GM23338 (cell line): ENCODE data around the gene DST. TPM values are rescaled to one million over a fixed set of nuclear protein-coding genes. Genes with fewer than 3 reads are reported as not detected.

Source experiments
- ATAC-seq: fragments of 200-7000 bp; cut with Tn5 transposase; 3 replicates; pipeline ENCODE4 v1.9.1; 2020
- DNase-seq: peaks from one replicate; pipeline ENCODE4 v3.0.0-alpha.2; 2015; ENCODE audit warnings: low spot score
- H2AFZ ChIP-seq: fragments of 200-600 bp; sonication (generic); 2 replicates; pipeline ENCODE4 v1.8.0; 2016; ENCODE audit warnings: antibody characterized with exemption, mild to moderate bottlenecking, moderate library complexity
- H3F3A ChIP-seq: fragments of 200-600 bp; sonication (generic); replicated peaks from 2 replicates; pipeline ENCODE4 v1.8.0; 2017; ENCODE audit warnings: antibody characterized with exemption, mixed run types, low read depth
- H3K27ac ChIP-seq: fragments of 200-600 bp; sonication (generic); 2 replicates; pipeline ENCODE4 v1.6.1; 2016; ENCODE audit warnings: low read depth
- H3K27me3 ChIP-seq: fragments of 200-600 bp; sonication (generic); 2 replicates; pipeline ENCODE4 v1.8.0; 2016; ENCODE audit warnings: mild to moderate bottlenecking, mixed run types, moderate library complexity; ENCODE audit not compliant: insufficient read depth
- H3K36me3 ChIP-seq: fragments of 200-600 bp; sonication (generic); 2 replicates; pipeline ENCODE4 v1.8.0; 2016; ENCODE audit warnings: mild to moderate bottlenecking; ENCODE audit not compliant: insufficient read depth
- H3K4me1 ChIP-seq: fragments of 200-600 bp; sonication (generic); 2 replicates; pipeline ENCODE4 v1.8.0; 2016; ENCODE audit warnings: mild to moderate bottlenecking, moderate library complexity; ENCODE audit not compliant: insufficient read depth
- H3K4me2 ChIP-seq: fragments of 200-600 bp; sonication (generic); 2 replicates; pipeline ENCODE4 v1.7.1; 2017; ENCODE audit warnings: mixed run types
- H3K4me3 ChIP-seq: fragments of 200-600 bp; sonication (generic); 2 replicates; pipeline ENCODE4 v1.6.1; 2016; ENCODE audit warnings: mixed run types
- H3K79me2 ChIP-seq: fragments of 200-600 bp; sonication (generic); replicated peaks from 2 replicates; pipeline ENCODE4 v1.8.0; 2017; ENCODE audit warnings: mild to moderate bottlenecking; ENCODE audit not compliant: insufficient read depth
- H3K9me2 ChIP-seq: fragments of 200-600 bp; sonication (generic); 2 replicates; pipeline ENCODE4 v1.8.0; 2017; ENCODE audit not compliant: insufficient read depth
- H4K20me1 ChIP-seq: fragments of 200-600 bp; sonication (generic); replicated peaks from 2 replicates; pipeline ENCODE4 v1.8.0; 2017; ENCODE audit warnings: mild to moderate bottlenecking; ENCODE audit not compliant: insufficient read depth
- H3K27ac Mint-ChIP-seq: 2 replicates; pipeline ENCODE4 v1.8.0; 2020; ENCODE audit warnings: inconsistent platforms, mild to moderate bottlenecking, moderate library complexity, mixed read lengths
- H3K27me3 Mint-ChIP-seq: 3 replicates; pipeline ENCODE4 v1.8.0; 2022; ENCODE audit warnings: low read depth, mild to moderate bottlenecking, moderate library complexity, mixed read lengths, inconsistent platforms; ENCODE audit not compliant: insufficient read depth, poor library complexity
- H3K36me3 Mint-ChIP-seq: 3 replicates; pipeline ENCODE4 v1.8.0; 2021; ENCODE audit warnings: low read depth, mild to moderate bottlenecking, inconsistent platforms, moderate library complexity, mixed read lengths
- H3K4me1 Mint-ChIP-seq: 3 replicates; pipeline ENCODE4 v1.8.0; 2020; ENCODE audit warnings: mild to moderate bottlenecking, inconsistent platforms, mixed read lengths
- H3K4me3 Mint-ChIP-seq: 3 replicates; pipeline ENCODE4 v1.8.0; 2021; ENCODE audit warnings: moderate library complexity, mild to moderate bottlenecking, inconsistent platforms, mixed read lengths
- H3K9me3 Mint-ChIP-seq: 3 replicates; pipeline ENCODE4 v1.8.0; 2020; ENCODE audit warnings: moderate library complexity, mild to moderate bottlenecking, inconsistent platforms, mixed read lengths
- CREB1 ChIP-seq: fragments of 250-450 bp; sonication (Bioruptor Pico); IDR thresholded peaks from 2 replicates; pipeline ENCODE4 v1.5.0; 2020; ENCODE audit warnings: low read depth, mild to moderate bottlenecking, moderate library complexity
- EZH2phosphoT487 ChIP-seq: fragments of 200-600 bp; sonication (generic); IDR thresholded peaks from one replicate; pipeline ENCODE4 v1.8.1; 2018; ENCODE audit warnings: antibody characterized with exemption; ENCODE audit not compliant: unreplicated experiment
- JUNB ChIP-seq: IDR thresholded peaks from one replicate; pipeline ENCODE4 v1.6.1; 2016; ENCODE audit warnings: antibody characterized with exemption; ENCODE audit not compliant: unreplicated experiment
- NANOG ChIP-seq: IDR thresholded peaks from 2 replicates; pipeline ENCODE4 v1.6.1; 2016; ENCODE audit warnings: antibody characterized with exemption, borderline replicate concordance
- POLR2AphosphoS5 ChIP-seq: IDR thresholded peaks from 2 replicates; pipeline ENCODE4 v1.6.1; 2016; ENCODE audit warnings: antibody characterized with exemption, low read depth
- REST ChIP-seq: IDR thresholded peaks from one replicate; pipeline ENCODE4 v1.6.1; 2018; ENCODE audit warnings: antibody characterized with exemption; ENCODE audit not compliant: unreplicated experiment
- STAT1 ChIP-seq: IDR thresholded peaks from one replicate; pipeline ENCODE4 v1.6.1; 2016; ENCODE audit warnings: antibody characterized with exemption; ENCODE audit not compliant: unreplicated experiment
- ZNF114 ChIP-seq: fragments of 250-450 bp; sonication (Bioruptor Pico); IDR thresholded peaks from 2 replicates; pipeline ENCODE4 v1.5.0; 2020; ENCODE audit warnings: mild to moderate bottlenecking, moderate library complexity
- ZNF331 ChIP-seq: fragments of 250-450 bp; sonication (Bioruptor Pico); IDR thresholded peaks from 2 replicates; pipeline ENCODE4 v1.5.0; 2020; ENCODE audit warnings: low read depth, mild to moderate bottlenecking, moderate library complexity
- polyA plus RNA-seq: library from polyadenylated mRNA; unstranded; fragments of >200 nt; fragmentation: Nextera tagmentation; extraction: Ambion mirVana; gene quantifications from 2 replicates; pipeline ENCODE4 v1.2.1, GENCODE V29; 2016
- total RNA-seq: library from RNA; depleted of rRNA; stranded (reverse); fragments of >200 nt; shearing (Covaris generic); gene quantifications from 2 replicates; pipeline ENCODE4 v1.2.3, GENCODE V29; 2014
- TF ChIP-seq, protein P1 (sequence below), 2 experiments: fragments of 200-600 bp in 1 of 2; sonication (generic) in 1 of 2; conservative IDR thresholded peaks; 2 replicates each; pipeline versions ENCODE4 v1.5.1 to v1.6.1; 2016 to 2017; ENCODE audit warnings: antibody characterized with exemption in 2 of 2, low read depth in 2 of 2, mild to moderate bottlenecking in 2 of 2, moderate library complexity in 1 of 2
- TF ChIP-seq, protein P2 (sequence below): IDR thresholded peaks from 2 replicates; pipeline ENCODE4 v1.6.1; 2016; ENCODE audit warnings: antibody characterized with exemption

The DST gene
- total and polyA plus RNA-seq, 2 experiments from 2014 or later, result 88.7 to 188 TPM

GRCh38 chr6:56527934-56528333 lies 114.8 kb downstream of the DST start (continued):
- no peak for TF ChIP-seq CREB1 (CRISPR knock-in tag)
- no peak for TF ChIP-seq EZH2phosphoT487
- TF ChIP-seq JUNB, result no peak
- TF ChIP-seq, protein P1, sequence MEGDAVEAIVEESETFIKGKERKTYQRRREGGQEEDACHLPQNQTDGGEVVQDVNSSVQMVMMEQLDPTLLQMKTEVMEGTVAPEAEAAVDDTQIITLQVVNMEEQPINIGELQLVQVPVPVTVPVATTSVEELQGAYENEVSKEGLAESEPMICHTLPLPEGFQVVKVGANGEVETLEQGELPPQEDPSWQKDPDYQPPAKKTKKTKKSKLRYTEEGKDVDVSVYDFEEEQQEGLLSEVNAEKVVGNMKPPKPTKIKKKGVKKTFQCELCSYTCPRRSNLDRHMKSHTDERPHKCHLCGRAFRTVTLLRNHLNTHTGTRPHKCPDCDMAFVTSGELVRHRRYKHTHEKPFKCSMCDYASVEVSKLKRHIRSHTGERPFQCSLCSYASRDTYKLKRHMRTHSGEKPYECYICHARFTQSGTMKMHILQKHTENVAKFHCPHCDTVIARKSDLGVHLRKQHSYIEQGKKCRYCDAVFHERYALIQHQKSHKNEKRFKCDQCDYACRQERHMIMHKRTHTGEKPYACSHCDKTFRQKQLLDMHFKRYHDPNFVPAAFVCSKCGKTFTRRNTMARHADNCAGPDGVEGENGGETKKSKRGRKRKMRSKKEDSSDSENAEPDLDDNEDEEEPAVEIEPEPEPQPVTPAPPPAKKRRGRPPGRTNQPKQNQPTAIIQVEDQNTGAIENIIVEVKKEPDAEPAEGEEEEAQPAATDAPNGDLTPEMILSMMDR (conservative IDR thresholded peaks at IDR 0.05; ENCODE audit: low read depth in 2 of 2), result no peak
- no peak for TF ChIP-seq ZNF331 (CRISPR knock-in tag)
- TF ChIP-seq NANOG, result no peak

DNA sequence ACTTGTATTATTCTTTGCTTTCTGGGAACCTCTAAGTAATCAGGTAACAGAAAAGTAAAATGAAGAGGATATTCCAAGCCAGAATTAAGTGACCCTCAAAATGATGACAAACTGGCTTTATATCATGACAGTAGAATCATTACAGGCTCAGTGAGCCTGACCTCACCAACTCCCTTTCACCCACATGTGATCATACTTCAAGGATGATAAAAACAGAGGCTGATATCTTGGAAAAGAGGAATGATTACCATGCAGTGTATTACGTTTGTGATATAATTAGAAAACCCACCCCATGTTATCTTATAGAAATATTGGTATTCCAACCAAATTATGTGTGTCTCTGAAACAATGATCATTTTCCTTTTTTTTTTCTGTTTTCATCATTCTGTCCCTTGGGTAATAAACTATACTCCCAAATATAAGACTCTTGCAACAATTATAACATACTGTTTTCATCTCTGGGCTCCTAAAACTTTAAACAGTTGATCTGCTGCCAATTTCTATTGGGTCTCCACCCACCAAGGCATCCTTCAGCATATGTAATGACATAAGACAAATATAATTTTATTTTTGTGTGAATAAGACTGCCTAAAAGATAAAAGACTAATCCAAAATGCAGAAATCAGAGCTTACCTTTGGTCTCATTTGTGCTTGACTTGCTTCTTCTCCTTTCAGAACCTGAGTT lies 115.7 kb downstream of the DST start:
- DNase-seq (no peak), ATAC-seq (no peak)
- TF ChIP-seq STAT1 (no peak), POLR2AphosphoS5 (no peak), REST (no peak), ZNF114 (CRISPR knock-in tag) (no peak), NANOG (no peak), JUNB (no peak), EZH2phosphoT487 (no peak), CREB1 (CRISPR knock-in tag) (no peak)
- TF ChIP-seq, protein P2, sequence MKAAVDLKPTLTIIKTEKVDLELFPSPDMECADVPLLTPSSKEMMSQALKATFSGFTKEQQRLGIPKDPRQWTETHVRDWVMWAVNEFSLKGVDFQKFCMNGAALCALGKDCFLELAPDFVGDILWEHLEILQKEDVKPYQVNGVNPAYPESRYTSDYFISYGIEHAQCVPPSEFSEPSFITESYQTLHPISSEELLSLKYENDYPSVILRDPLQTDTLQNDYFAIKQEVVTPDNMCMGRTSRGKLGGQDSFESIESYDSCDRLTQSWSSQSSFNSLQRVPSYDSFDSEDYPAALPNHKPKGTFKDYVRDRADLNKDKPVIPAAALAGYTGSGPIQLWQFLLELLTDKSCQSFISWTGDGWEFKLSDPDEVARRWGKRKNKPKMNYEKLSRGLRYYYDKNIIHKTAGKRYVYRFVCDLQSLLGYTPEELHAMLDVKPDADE, result no peak
- Histone ChIP-seq H3K9me2 (no peaks in the 10 kb centered on the region), H3K27ac (no peak overlapping the region; the same call in 1 of the 2 replicates), H4K20me1 (no peaks in the 10 kb centered on the region), H3K36me3 (no peaks in the 10 kb centered on the region), H3K27me3 (no peaks in the 10 kb centered on the region), H2AFZ (no peak overlapping the region), H3K4me1 (peaks cover 46% of the 10 kb centered on the region), H3K4me3 (no peak overlapping the region), H3F3A (no peaks in the 10 kb centered on the region), H3K79me2 (no peaks in the 10 kb centered on the region), H3K4me2 (no peak overlapping the region)
- Mint-ChIP-seq H3K27ac (0 out of 2 replicates have a peak overlapping the region, but pooled peaks have one; percentile 5), H3K4me3 (no peak overlapping the region), H3K36me3 (peaks cover 32% of the 10 kb centered on the region), H3K9me3 (no peaks in the 10 kb centered on the region), H3K4me1 (peaks cover 48% of the 10 kb centered on the region), H3K27me3 (no peaks in the 10 kb centered on the region)
